ENCODE measurements around the gene UVSSA.

Gene UVSSA

GRCh38 chr4:1348014-1348513 is 1.1 kb downstream of the UVSSA start:
- no peak for DNase-seq (ENCODE audit: low read depth in 1 of 2, low spot score in 1 of 2)

- DNase-seq (ENCODE audit: low read depth in 1 of 2, low spot score in 1 of 2): no peak
Measured at GRCh38 chr4:1348746-1349145, 1.7 kb downstream of the UVSSA start.

GRCh38 chr4:1349359-1350168 is 2.6 kb downstream of the UVSSA start:
- DNase-seq (ENCODE audit: low read depth in 1 of 2, low spot score in 1 of 2): no peak

- no peak for DNase-seq (ENCODE audit: low read depth in 1 of 2, low spot score in 1 of 2)
Measured at GRCh38 chr4:1350169-1350520, 3.1 kb downstream of the UVSSA start.

- DNase-seq (ENCODE audit: low read depth in 1 of 2, low spot score in 1 of 2): peak; percentile 82 to 92
Measured at GRCh38 chr4:1351854-1352566, 5.0 kb downstream of the UVSSA start.

GRCh38 chr4:1352567-1352900 is 5.5 kb downstream of the UVSSA start:
- no peak for DNase-seq (ENCODE audit: low read depth in 1 of 2, low spot score in 1 of 2)

- DNase-seq (ENCODE audit: low read depth in 1 of 2, low spot score in 1 of 2): no peak
Measured at GRCh38 chr4:1353186-1354055, 6.4 kb downstream of the UVSSA start.

- no peak for DNase-seq (ENCODE audit: low read depth in 1 of 2, low spot score in 1 of 2)
Measured at GRCh38 chr4:1354136-1354982, 7.4 kb downstream of the UVSSA start.

GRCh38 chr4:1354983-1355275 is 7.9 kb downstream of the UVSSA start:
- no peak for DNase-seq (ENCODE audit: low read depth in 1 of 2, low spot score in 1 of 2)

GRCh38 chr4:1355378-1355777 is 8.4 kb downstream of the UVSSA start:
- no peak for DNase-seq (ENCODE audit: low read depth in 1 of 2, low spot score in 1 of 2)

- no peak for DNase-seq (ENCODE audit: low read depth in 1 of 2, low spot score in 1 of 2)
Measured at GRCh38 chr4:1356181-1356998, 9.4 kb downstream of the UVSSA start.

GRCh38 chr4:1357356-1358248 is 10.6 kb downstream of the UVSSA start:
- no peak for DNase-seq (ENCODE audit: low read depth in 1 of 2, low spot score in 1 of 2)

GRCh38 chr4:1358421-1359143 is 11.6 kb downstream of the UVSSA start:
- DNase-seq (ENCODE audit: low read depth in 1 of 2, low spot score in 1 of 2): no peak

GRCh38 chr4:1359144-1359501 is 12.1 kb downstream of the UVSSA start:
- DNase-seq (ENCODE audit: low read depth in 1 of 2, low spot score in 1 of 2): no peak

- no peak for DNase-seq (ENCODE audit: low read depth in 1 of 2, low spot score in 1 of 2)
Measured at GRCh38 chr4:1359976-1360375, 13.0 kb downstream of the UVSSA start.

GRCh38 chr4:1360423-1361283 is 13.6 kb downstream of the UVSSA start:
- no peak for DNase-seq (ENCODE audit: low read depth in 1 of 2, low spot score in 1 of 2)

GRCh38 chr4:1361431-1361830 is 14.4 kb downstream of the UVSSA start:
- no peak for DNase-seq (ENCODE audit: low read depth in 1 of 2, low spot score in 1 of 2)

GRCh38 chr4:1362046-1362445 is 15.0 kb downstream of the UVSSA start:
- no peak for DNase-seq (ENCODE audit: low read depth in 1 of 2, low spot score in 1 of 2)
